Measurements from ENCODE around the gene LPA.

- TF ChIP-seq POLR2A (IDR thresholded peaks at IDR 0.05) (no peak), CTCF (IDR thresholded peaks at IDR 0.05) (no peak)
Measured at GRCh38 chr6:160513836-160514235, 150.2 kb downstream of the LPA start.

Data from body of pancreas (tissue), 4 donors.